ENCODE results near the gene FKBP1A.

Gene FKBP1A

DNA sequence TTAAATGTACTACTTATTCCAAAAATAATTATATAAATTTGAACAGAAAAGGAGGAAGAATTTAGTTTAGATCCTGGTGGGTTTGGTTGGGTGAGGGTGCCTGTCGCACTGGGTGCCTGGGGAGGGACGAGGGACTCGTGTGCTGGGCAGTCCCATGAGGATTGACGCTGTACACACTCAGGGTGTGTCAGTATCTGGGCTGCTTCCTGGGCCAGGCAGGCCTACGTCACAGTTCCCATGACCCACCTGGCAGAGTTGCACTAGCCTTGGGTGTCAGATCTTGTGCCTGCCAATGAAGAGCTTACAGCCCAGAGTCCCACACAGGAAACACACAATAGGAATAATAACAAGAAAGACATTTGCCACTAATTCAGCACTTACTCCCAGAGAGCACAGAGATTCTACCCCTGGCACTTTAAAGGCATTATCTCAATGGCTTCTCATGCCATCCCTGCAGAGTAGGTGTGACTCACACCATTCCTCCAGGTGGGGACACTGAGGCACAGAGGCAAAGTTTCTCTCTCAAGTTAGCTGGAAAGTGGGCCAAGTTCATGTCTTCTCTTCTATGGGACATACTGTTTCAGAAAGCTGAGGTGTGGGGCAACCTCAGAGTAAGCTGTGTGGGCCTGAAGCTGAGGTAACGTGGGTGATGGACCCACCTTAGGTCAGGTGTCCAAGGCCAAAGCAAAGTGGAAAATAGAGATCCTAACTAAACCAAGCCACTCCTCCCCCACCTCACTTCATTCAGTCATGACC lies 62.6 kb downstream of the FKBP1A start:
- no peak for DNase-seq

DNA sequence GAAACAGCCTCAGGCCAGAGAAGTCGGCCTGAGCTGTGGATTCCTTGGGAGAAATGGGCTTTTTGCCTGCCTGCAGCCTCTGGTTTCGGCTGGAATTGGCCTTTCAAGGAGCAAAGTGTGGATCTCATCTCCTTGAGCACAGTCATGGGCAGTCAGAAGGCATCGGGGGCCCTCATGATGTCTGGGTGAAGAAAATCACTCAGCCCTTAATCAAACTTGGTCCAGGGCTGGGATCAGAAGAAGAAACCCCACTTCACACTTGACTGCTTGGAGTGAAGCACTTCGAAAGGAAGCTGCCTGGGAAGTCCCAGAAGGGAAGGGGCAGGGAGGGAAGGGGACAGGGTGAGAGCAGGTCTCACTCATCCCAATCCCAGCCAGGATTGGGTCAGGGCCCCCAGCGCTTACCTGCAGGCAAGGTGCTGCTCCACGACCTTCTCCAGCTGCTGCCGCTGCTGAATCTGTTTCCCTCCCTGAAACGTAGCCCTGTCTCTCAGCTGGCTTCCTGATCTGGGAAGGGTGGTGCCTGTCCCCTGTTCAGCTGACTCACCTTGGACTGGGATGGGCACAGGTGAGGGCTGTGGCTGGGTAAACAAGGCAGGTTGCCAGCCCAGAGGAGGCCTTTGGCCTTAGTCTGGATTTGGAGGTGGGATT lies 64.0 kb downstream of the FKBP1A start, which contains the start of gene SDCBP2:
Gene SDCBP2 (minus strand): TSS at position 460 of the 651 bp plus-strand sequence. CDS start 8,723 bp downstream, outside the sequence.
- no peak for DNase-seq

DNA sequence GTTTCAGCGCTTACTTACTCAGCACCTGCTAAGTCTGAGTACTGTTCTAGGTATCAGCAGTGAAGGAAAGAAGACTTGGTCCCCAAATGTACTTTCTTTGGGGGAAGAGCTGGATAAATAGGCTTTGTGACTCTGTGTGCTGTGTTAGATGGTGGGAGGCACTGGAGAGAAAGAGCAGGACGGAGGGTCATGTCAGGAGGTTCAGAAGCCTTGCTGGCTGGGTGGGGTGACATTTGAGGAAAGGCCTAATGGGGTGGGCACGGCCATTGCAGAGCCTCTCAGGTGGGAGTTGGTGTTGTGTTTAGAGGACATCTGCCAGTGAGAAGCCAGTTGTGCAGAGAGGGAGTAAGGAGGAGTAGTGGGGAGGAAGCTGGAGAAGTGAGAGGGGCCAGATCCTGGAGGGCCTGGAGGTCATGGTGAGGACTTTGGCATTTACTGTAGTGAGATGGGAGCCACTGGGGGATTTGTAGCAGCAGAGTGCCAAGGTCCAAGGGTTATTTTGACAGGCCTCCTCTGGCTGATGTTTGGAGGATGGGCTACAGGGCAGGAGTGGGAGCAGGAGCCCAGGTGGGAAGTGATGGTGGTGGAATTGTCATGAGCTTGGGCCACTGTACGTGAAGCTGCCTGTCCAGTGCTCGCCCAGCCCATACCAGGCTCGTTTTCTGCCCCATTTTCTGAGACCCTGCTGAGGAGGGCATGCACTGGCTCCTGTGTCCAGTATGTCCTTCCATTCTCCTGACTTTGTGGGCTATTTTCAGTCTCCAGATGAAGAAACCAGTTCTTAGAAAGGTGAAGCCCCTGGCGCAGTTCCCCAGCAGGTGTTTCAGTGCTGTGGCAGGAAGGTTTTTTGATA lies 64.8 kb downstream of the FKBP1A start:
- no peak for DNase-seq

DNA sequence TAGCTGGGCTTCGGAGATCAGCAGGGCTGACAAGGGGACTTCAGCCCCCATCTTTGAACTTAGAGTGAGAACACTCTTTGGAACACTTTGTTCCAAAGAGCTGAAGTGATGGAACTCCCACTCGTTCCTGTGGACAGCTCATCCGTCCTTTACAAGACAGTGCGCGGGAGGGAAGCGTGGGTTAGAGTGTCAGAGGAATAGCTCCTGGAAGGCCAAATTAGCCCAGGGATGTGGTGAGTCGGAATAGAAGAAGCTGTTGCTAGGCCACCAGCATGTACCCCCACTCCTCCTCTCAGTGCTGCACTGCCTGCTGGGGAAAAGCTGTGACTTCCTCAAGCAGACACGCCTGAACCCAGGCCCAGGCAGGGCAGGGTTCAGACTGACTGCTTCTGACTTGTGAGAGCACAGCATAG lies 65.6 kb downstream of the FKBP1A start:
- DNase-seq, result no peak

DNA sequence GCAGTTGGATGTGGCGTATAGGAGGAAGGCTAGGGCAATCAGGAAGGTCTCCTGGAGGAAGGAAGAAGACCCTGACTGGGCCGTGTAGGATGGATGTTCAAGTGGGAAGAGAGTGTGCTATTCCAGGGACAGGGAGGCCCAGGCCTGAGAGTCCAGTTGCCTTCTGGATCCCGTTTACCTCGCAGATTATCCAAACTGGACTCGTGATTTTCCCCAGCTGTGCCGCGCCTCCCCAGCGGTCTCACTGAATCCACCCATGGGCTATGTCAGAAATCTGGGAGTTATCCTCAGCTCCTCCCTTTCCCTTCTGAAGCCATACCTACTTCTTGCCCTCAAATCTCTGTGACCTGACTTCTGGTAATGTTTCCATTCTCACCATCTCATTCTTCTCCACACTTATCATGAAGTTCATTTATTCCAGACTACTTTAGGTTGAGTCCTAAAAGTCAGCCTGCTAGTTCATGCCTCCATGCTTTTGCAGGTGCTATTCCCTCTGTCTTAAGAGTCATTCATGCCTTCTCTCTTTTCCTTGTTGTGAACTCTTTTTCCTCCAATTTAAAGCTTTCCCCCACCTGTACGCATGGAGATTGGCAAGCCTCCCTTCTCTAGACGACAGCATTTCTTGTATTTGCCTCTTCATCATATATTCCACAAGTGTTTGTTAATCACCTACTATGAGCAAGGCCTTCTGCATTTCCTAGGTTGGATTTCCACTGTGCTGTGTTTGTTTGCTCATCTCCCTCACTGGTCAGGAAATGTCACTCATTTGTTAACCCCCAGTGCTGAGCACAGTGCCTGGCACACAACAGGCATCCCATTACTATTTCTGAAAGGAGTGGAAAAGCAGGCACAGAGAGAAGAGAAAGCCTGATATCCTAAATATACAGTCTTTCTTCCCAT lies 66.6 kb downstream of the FKBP1A start:
- no peak for DNase-seq

DNA sequence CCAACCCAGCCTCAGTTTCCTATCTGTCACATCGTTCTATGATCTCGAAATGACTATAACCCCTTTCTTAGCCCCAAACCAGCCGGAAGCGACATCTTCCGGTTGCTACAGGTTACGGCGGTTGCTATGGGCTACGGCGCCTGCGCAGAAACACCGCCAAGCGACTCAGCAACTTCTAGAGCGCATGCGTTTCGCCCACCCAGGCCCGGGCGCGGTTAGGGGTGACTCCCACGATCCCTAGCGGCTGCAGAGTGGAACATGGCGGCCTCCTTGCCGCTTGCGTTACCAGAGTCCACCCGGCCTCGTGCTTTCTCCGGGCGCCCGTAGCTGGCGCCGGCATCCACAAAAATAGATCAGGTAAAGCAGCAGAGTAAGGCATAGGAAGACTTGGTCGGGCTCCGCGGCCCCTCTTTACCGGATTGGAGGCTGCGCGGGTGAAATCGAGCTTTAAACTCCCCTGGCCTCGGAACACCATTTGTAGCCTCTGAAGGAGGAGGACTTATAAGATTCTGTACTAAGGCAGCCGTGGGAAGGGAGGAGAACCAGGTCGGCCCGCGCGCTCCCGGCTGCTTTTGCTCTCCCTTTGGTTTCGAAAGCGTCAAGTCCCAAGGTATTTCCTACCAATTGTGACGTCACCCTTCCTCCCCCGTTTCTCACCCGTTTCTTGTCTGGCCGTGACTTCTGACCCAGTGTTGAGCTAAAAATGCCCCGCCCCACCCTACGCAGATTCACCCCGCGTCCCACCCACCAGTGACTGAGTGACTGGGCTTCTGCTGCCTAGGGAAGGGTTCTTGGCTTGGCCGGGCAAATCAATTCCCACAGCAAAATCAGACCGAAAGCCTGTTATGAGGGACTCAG lies 67.5 kb downstream of the FKBP1A start:
- DNase-seq, result peak; percentile 98

DNA sequence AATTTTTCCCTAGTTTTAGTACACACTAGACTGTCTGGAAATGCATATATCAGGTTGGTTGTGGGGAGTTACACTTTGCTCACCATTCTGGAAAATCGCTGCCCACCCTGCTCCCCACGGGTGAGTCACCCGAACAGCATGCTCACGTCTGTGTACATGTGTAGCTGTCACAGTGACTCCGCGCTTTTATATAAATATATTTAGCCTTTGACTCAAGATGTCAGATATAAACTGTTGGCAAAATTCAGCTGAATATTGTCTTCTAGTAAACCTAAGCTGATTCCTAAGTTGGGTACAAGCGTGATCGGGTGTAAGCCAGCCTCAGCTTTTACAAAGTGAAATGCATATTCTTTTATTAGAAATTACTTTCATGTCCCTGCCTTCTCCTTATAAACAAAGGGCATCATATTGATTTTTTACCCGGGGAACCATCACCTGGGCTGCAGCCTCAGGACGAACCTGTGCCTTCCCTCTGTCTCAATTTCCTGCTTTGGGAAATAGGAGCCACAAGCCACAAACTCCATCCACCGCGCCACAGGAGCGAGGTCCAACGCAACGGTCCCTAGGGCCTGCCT lies 68.2 kb downstream of the FKBP1A start:
- no peak for DNase-seq

DNA sequence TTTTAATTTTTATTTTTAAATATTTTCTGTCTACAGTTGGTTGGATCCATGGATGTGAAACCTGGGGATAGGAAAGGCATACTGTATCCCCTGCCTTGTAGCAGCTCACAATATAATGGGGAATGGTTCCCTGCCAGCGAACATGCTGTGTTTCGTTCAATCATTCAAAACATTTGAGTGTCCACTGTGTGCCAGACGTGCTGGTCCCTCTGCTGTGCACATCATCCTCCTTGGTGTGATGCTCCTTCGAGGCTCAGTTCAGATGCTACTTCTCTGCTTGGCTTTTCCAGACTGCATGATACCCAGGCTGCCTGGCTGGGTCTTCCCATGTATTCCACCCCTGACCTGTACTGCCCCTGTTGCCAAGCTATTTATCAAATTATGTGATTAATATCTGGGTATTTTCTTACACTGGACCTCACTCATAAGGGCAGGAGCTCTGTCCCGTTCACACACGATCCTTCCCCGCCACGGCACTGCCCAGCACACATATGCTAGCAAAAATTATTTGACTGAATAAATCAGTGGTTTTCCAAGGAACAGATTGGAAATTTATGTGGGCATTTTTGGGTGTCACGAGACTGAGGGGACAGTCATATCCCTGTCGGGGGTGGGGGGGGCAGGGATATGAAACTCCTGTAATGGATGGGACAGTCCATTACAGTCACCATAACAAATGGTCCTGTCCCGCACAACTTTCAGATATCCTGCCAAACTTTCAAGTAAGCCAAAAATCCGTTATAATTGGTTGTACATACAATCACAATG lies 68.8 kb downstream of the FKBP1A start:
- no peak for DNase-seq

DNA sequence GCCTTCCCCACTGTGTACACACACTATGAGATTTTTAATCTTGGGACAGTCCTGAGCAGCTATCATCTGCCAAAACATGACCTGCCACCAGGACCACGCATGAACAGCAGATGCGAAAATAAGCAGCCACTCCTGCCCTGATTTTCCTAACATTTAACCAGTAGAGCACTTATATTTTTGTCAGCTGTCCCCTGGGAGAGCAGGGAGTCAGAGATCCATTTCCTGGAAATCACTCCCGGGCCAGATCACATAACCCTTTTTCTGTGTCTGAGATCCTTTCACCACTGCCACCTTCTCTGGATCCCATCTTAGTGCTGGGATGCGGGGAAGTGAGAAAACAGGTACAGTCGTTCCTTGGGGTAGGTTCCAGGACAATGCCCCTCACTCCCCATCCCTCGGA lies 69.6 kb downstream of the FKBP1A start:
- DNase-seq, result no peak

DNA sequence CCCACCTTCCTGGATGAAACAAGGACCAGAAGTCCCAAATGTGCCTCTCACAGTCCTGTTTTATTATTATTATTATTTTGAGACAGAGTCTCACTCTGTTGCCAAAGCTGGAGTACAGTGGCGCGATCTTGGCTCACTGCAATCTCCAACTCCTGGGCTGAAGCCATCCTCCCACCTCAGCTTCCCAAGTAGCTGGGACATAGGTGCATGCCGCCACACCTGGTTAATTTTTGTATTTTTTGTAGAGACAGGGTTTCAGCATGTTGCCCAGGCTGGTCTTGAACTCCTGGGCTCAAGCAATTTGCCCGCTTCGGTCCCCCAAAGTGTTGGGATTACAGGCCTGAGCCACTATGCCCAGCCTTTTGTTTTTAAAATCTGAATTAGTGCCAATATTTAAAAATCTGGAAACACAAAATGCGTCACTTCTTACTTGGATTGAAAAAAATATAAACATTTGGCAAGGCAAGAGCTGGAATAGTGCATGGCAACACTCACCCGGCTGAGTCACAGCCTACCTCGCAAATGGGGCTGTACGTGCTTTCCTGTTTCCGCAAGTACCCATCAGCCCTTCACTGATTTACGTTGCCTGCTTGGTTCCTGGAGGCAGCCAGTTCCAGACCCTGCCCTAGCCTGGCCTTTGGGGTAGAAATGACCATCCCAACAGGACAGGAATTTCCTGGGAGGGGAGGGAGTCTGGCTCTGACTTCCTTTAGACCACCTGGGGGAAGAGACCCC lies 70.2 kb downstream of the FKBP1A start:
- no peak for DNase-seq

DNA sequence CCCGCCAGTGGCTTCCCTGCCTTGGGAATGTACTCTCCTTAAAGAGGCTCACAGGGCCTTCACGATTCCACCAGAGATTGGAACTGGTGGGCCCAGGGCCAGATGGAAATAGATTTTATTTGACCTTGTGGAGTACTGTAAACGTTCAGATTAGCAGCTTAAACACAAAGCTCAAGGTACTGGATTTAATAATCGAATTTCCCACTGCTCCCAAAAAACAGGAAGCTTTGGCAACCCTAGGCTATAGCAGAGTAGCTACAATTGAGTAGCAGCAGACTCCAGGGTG lies 71.3 kb downstream of the FKBP1A start:
- DNase-seq, result no peak

DNA sequence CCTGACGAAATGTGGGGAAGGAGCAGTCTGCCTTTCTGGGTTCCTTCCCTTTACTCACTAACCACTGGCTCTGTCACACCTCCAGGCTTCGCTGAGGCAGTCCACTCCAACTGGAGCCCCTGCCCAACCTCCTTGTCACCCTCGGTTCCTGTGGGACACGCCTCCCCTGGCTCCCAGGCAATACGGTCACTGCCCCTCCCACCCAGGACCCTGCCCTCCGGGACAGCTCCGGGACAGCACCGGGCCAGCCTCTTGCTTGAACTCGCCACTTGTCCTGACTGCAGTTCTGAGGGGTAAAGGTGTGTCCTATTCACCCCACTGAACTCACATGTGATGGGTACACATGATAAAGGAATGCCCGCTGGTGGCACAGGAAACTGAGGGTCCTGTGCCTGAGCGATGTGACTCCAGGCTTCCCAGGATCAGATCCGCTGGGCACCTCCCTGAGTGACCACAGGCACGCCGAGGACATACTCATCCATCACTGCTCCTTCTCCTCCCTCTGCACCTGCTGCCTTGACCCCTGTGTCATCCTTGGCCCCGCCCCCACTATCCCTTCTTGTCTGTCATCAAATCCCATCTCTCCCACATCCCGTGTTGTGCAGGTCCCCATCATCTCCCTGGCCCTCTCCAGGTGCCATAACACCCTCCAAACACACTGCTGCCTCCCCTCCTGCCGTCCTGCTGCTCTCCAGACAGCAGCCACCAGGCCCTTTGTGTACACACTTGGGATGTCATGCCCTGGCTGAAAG lies 71.8 kb downstream of the FKBP1A start:
- DNase-seq, result no peak

DNA sequence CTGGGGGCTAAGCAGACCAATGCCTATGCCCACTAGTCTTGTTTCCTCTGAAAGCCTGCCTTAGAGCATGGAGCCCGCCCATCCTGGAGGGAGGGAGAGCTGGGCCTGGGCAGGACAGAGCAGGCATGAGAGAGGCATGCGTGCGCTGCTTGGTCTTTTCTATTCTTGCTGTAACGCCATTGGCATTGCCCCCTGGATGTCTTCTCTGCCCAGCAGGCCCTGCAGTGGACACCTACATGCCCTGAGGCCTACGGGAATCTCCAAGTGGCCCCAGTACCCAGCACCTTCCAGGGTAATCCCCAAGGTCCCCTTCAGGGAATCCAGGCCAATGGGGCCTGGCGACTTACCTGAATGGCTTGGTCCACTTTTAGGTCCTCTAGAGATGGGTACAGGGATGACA lies 72.8 kb downstream of the FKBP1A start:
- no peak for DNase-seq

DNA sequence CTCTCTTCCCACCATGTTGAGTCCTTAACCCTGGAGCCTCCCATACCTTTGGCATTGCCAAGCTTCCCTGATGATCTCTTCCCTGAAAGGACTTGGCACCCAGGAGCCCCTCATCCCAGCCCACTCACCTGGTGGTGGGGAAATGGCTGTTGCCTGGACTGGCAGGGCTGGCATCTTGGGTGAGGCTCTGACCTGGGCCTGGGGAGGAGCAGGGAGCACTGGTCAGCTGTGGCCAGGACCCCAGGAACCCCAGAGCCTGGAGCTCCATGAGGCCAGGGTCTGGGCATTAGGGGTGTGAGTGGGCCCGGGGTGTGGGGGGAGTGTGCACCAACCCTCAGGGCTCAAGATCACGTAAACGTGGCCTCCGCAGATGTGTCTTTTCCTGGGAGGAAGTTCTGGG lies 73.4 kb downstream of the FKBP1A start:
- no peak for DNase-seq

DNA sequence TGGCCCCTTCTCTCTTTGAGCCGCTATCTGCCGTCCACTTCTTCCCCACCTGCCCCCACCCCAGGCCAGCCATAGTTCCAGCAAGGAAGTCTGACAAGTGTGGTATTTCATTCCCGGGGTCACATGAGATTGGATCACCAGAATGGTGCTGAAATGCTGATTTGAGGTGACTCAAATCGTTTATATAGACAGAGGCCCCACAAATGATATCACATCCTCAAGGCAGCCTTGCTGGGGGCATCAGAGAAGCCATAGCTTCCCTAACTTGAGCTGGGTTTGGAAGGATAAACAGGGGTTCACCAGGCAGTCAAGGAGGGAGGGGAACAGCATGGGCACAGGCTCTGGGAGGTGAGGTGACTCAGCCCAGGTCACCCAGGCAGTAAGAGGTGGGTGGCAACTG lies 73.8 kb downstream of the FKBP1A start:
- no peak for DNase-seq
